CD4-positive, alpha-beta T cell treated with Interferon alpha-2 for 1 hour (primary cell): Measurements from ENCODE around the gene KRT77.

Experiments
- DNase-seq, 2 donors: peaks; one replicate each; pipeline ENCODE4 v3.0.0-alpha.2; 2020 to 2022

KRT77 gene

GRCh38 chr12:52691076-52691840 lies 12.1 kb downstream of the KRT77 start:
- DNase-seq, result peak; percentile 15 to 54

- DNase-seq, result no peak
Measured at GRCh38 chr12:52690351-52691075, 12.8 kb downstream of the KRT77 start.

- DNase-seq, result no peak
Measured at GRCh38 chr12:52689936-52690335, 13.4 kb downstream of the KRT77 start.

- no peak for DNase-seq
Measured at GRCh38 chr12:52689239-52689638, 14.1 kb downstream of the KRT77 start.

- no peak for DNase-seq
Measured at GRCh38 chr12:52688481-52688880, 14.8 kb downstream of the KRT77 start.

GRCh38 chr12:52687497-52688385 lies 15.6 kb downstream of the KRT77 start:
- no peak for DNase-seq

- DNase-seq, result no peak
Measured at GRCh38 chr12:52686756-52687487, 16.4 kb downstream of the KRT77 start.

- no peak for DNase-seq
Measured at GRCh38 chr12:52686063-52686462, 17.3 kb downstream of the KRT77 start.

- DNase-seq, result no peak
Measured at GRCh38 chr12:52685406-52685890, 17.9 kb downstream of the KRT77 start.

GRCh38 chr12:52684431-52684830 lies 18.9 kb downstream of the KRT77 start:
- DNase-seq, result no peak

- DNase-seq, result no peak
Measured at GRCh38 chr12:52683575-52684300, 19.6 kb downstream of the KRT77 start.

- DNase-seq, result no peak
Measured at GRCh38 chr12:52682938-52683574, 20.3 kb downstream of the KRT77 start.

GRCh38 chr12:52682381-52682660 lies 21.0 kb downstream of the KRT77 start:
- no peak for DNase-seq

GRCh38 chr12:52681526-52682380 lies 21.6 kb downstream of the KRT77 start:
- DNase-seq, result peak; percentile 12 to 21

GRCh38 chr12:52680363-52680762 lies 23.0 kb downstream of the KRT77 start, which contains the start of gene KRT1:
TSS of gene KRT1 (minus strand) at chr12:52680407. CDS start at chr12:52680348, 59 bp downstream.
- DNase-seq, result no peak

GRCh38 chr12:52679875-52680274 lies 23.4 kb downstream of the KRT77 start:
- no peak for DNase-seq

GRCh38 chr12:52677671-52678070 lies 25.7 kb downstream of the KRT77 start:
- no peak for DNase-seq

- DNase-seq, result no peak
Measured at GRCh38 chr12:52677126-52677525, 26.2 kb downstream of the KRT77 start.

- DNase-seq, result no peak
Measured at GRCh38 chr12:52676163-52676562, 27.2 kb downstream of the KRT77 start.

- peak in 1 of 2 donors; percentile 2 for DNase-seq
Measured at GRCh38 chr12:52675301-52675701, 28.0 kb downstream of the KRT77 start.
